NCI-H748 treated with DMSO at 0.1 percent for 48 hours (cell line): ENCODE measurements around the gene M6PR.
"Not testable (repeated sequence)": the region's sequence is repeated elsewhere in the genome, so short reads cannot be mapped to it uniquely, and the experiment has no call there.

Experiments used
- DNase-seq: peaks from one replicate; lab custom pipeline; 2025; lab: John Stamatoyannopoulos, UW

M6PR gene

DNA sequence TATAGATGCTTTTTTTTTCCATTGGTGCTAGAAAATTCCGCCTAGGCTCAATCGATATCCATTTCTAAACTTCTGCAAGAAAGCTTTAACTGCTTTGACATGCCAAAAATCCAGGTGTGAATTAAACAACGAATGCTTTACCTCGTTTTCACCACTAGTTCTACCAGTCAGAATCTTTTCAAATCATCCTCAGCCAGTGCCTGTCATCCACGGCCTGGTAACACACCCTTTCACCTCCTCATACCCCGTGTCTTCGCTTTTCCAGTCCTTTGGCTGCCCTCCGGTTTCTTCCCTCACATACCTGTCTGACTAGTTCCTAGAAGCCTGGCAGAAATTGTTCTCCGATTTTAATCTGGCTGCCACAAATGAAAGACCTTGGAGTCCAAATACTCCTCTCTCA lies 36.5 kb downstream of the M6PR start:
- peak; percentile 24 for DNase-seq

DNA sequence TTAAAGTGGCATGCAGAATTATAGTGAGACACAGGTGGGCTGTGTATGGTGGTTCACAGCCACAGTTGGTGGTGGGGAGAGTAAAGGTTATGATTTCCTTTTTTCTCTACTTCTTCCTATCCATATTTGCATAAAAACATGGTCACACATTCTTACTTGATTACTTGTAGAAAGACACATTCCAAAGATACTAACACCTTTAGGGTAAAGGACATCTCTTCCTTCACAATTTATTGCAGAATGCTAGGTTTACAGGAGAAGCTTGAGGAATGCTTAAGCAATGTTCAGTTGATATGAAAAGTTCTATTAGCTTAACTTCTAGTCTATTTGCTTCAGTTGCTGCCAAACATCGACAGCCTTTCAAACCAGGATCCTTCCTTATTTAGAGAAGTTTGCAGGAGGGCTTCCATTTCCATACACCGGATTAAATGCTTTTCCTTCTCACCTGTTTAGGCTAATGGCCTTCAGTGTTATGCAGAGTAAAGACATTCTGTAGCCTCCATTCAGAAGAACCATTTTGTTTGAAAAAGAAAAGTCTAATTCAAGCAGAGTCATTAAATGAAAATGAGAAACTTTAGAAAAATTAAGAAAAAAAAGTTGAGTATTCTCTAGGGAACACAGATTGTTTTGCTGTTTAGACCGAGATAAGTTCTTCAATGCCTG lies 37.7 kb downstream of the M6PR start:
- no peak for DNase-seq

DNA sequence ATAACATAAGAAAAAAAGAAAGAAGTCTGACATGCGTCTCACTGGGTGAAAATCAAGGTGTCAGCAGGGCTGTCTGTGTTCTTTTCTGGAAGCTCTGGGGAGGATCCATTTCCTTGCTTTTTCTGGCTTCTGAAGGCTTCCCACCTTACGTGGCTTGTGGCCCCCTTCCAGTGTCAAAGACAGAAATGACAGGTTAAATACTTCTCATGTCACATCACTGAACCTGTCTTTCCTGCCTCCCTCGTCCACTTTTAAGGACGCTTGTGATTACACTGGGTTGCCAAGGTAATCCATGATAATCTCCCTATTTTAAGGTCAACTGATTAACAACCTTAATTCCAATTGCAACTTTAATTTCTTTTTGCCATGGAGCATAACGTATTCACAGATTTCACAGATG lies 39.7 kb downstream of the M6PR start:
- DNase-seq, result no peak

DNA sequence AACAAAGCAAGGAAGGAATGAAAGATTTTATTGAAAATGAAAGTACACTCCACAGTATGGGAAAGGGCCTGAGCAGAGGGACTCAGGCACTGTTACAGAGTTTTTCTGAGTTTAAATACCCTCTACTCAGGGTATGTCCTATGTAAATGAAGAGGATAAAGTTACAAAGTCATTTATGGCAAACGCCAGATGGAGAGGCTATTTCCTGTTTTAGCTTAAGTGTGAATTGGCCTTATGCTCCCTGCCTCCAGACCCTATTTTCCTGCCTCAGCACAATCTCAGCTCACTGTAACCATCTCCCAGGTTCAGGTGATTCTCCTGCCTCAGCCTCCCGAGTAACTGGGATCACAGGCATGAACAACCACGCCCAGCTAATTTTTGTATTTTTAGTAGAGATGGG lies 41.9 kb downstream of the M6PR start:
- no peak for DNase-seq

DNA sequence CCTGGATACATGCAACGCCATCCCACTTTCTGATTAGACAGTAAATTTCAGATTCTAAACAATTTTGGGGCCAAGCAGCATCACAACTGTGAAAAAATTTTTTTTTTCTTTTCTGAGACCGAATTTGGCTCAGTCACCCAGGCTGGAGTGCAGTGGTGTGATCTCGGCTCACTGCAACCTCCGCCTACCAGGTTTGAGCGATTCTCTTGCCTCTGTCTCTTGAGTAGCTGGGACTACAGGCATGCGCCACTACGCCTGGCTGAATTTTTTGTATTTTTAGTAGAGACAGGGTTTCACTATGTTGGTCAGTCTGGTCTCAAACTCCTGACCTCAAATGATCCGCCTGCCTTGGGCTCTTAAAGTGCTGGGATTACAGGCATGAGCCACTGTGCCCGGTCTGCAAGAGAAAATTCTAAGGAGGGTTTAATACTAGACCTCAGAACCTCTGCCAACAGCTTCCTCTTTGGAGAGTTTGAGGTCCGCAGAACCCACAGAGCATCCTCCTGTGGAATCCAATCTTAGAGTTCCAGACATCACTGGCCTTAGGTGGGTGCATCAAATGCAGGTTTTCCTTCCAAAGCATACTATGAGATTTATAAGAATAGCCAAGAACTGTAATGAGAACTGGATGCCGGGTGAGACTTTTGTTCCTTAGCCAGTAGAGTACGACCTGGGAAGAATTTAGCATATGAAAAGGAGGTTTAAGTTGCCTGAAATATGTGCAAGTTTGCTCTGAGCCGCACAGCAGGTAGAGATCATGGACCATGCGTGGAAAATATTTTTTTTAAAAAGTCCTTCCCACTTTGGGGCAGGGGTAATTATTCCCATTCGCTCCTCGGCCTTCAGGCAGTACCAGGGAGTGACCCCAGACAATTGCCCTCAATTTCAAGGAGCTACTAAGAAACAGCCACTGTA lies 42.9 kb downstream of the M6PR start:
- no peak for DNase-seq

DNA sequence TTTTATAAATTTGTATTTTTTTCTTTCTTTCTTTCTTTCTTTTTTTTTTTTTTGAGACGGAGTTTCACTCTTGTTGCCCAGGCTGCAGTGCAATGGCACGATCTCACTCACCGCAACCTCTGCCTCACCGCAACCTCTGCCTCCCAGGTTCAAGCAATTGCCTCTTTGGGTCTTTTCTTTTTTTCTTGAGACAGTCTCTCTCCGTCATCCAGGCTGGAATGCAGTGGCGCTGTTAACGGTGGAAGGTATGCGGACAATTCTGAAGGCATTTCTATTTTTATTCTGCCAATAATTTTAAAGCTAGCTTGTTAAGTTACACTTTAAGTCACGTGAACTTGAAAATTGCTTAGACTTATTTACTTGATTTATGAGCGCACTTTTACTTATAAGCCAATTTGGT lies 43.9 kb downstream of the M6PR start:
- no peak for DNase-seq

DNA sequence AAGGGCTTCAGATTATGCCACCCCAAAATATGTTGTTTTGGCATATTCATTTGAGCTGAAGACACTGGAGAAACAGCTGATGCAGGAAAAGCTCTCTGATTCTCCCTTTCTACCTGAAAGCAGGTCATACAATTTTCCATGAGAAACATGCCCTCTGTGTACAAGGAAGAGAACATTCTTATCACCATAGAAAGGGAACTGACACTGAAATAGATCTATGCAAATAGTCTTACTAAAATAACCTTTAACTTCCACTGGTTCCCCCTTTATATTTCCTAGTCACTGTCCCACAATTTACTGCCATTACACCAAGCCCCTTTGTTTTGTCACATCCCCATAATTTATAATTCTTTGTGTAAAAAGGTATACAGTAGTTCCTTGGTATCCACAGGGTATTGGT lies 44.8 kb downstream of the M6PR start:
- DNase-seq, result no peak

DNA sequence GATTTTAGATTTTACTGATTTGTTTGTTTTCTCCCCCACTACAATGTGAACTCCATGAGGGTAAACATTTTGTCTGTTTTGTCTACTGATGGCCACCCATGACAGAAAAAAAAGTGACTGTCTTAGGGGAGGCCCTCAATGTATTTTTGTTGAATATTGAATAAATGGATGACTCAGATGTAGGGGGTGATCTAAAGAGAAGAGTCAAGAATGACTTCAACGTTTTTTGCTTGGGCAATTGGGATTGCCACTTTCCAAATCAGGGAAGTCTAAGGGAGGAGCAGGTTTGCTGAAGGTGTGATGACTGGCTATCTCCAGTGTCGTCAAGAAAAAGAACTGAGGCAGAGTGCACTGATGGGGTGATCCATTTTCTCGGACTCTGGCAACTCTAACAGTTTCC lies 45.8 kb downstream of the M6PR start:
- DNase-seq, result no peak

DNA sequence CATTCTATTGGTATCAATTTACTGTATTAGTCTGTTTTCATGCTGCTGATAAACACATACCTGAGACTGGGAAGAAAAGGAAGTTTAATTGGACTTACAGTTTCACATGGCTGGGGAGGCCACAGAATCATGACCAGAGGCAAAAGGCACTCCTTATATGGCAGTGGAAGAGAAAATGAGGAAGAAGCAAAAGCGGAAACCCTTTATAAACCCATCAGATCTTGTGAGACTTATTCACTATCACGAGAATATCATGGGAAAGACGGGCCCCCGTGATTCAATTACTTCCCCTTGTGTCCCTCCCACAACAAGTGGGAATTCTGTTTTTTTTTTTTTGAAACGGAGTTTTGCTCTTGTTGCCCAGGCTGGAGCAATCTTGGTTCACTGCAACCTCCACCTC lies 46.7 kb downstream of the M6PR start:
- not testable (repeated sequence) for DNase-seq

DNA sequence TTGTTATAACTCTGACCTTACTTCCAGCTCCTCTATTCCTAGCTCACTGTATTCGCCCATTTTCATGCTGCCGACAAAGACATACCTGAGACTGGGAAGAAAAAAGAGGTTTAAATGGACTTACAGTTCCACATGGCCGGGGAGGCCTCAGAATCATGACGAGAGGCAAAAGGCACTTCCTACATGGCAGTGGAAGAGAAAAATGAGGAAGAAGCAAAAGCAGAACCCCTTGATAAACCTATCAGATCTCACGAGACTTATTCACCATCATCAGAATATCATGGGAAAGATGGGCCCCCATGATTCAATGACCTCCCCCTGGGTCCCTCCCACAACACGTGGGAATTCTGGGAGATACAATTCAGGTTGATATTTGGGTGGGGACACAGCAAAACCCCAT lies 49.6 kb downstream of the M6PR start:
- DNase-seq, result no peak

DNA sequence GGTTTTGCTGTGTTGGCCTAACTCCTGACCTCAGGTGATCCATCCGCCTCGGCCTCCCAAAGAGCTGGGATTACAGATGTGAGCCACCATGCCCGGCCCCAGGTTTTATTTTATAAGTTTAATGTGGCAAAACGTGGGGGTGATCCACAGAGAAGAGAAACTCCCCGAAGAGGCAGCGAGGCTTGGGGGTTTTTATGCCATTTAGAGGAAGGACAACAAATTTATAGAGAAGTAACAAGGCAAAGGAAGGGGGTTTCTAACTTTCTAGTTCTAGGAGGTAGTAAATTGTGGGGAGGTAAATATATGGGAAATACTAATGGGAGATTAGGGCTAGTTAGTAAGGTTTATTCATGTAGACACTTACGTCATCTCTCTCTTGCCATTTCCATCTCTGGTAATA lies 52.4 kb downstream of the M6PR start:
- no peak for DNase-seq

DNA sequence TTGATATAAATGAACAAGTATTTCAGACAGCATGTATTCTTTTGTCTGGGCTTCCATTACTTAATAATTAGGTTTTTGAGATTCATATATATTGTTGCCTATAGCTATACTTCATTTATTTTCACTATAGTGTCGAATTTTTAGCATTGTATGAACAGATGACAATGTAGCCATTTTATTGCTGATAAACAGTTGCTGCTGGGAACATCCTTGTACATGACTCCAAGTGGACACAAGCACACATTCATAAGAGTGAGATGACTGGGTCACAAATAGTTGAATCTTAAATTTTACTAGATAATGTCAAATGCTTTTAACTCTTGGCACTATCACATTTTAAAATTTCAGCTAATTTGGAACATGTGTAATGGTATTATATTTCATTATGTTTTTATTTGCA lies 54.5 kb downstream of the M6PR start:
- no peak for DNase-seq

DNA sequence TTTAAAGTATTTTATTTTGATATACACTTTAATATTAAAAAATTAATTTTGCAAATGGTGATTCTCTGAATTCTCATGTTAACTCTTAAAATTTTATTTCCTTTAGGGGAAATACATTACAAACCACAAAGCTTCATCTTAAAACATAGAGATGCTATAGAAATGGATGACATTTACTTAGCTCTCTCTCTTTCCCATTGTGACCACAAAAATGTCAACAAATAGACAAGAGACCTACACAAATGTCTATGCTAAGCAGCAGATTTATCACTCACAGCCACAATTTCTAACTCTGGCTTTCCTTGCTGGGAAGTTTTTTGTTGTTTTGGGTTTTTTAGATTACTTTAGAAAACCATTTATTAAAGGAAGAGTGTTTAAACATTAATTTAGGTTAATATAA lies 55.1 kb downstream of the M6PR start:
- DNase-seq, result no peak

DNA sequence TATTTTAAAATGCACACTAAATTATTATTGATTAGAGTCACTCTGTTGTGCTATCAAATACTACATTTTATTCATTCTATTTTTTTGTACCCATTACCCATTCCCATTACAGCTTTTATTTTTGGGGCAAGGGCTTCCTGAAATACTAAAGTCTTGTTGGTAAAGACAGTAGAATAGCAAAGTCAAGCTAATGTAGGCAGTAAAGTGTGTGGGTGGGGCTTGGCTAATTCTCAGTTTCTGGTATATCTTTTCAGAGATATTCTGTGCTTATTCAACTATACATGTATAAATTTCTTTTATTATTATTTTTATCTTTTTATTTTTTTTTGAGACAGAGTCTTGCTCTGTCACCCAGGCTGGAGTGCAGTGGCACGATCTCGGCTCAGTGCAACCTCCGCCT lies 57.5 kb downstream of the M6PR start:
- DNase-seq, result no peak
